ENCODE results near the gene HOXB7.

HOXB7 gene

GRCh38 chr17:48636177-48637018 is 25.6 kb upstream of the HOXB7 start:
- peak; percentile 44 for DNase-seq

- no peak for DNase-seq
These were observed 23.8 kb upstream of the HOXB7 start for GRCh38 chr17:48634493-48635208.

DNA sequence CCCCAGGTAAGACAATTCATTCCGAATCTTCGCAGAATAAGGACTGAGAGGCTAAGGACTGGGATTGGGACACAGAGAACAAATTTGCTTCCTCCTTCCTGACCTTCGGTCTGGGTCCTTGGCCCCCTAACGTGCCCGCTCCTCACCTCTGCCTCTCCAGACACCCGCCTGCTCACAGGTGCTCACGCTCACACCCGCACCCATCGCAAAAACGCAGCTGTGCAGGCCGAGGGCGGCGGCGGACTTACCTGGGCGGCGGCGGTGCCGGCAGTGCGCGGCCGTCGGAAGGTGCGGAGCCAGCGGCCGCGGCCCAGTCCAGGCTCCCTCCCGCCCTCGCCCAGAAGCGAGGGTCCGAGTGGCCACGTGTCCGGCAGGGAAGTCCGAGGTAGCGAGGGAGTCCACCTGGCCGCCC is 22.5 kb upstream of the HOXB7 start:
- no peak for DNase-seq

- DNase-seq = no peak
These were observed 21.9 kb upstream of the HOXB7 start for GRCh38 chr17:48632579-48633265.

DNA sequence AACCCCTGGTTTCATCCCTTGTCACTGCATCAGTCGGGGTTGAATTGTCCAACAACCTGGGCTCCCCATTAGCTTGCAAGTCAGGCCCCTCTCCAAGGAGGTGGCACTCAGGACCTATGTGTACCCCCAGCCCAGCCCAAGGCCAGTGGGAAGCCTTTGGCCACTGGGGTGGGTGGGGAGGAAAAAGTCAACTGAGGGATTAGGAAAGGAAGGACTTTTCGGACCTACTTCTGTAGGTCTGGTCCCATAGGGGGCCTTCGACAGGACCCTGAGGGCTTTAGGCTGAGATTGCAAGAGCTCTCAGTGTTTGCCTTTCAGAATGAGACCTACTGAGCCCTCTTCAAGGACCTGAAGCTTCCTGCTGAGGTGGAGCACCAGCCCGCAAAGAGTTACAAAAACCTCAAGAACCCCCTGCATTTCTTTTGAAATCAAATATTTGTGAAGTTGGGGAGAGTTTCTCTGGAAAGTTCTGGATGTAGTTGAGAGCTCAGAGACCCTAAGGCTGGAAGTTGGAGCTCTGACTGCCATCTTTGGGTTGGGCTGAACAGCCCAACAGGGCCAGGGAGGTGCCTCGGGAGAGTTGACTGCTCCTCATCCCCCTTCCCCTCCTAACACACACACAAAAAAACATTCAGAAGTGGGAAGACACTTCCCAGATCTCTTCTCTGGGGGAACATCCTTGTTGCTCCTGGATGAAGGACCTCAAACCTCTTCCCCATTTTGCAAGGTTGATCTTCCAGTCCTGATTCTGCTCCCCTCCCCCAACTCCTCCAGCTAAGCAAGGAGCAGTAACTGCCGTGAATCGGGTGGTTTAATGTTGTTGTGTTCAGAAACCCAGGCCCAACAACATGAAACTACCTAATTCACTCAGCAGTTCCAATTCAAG is 21.1 kb upstream of the HOXB7 start:
- no peak for DNase-seq

DNA sequence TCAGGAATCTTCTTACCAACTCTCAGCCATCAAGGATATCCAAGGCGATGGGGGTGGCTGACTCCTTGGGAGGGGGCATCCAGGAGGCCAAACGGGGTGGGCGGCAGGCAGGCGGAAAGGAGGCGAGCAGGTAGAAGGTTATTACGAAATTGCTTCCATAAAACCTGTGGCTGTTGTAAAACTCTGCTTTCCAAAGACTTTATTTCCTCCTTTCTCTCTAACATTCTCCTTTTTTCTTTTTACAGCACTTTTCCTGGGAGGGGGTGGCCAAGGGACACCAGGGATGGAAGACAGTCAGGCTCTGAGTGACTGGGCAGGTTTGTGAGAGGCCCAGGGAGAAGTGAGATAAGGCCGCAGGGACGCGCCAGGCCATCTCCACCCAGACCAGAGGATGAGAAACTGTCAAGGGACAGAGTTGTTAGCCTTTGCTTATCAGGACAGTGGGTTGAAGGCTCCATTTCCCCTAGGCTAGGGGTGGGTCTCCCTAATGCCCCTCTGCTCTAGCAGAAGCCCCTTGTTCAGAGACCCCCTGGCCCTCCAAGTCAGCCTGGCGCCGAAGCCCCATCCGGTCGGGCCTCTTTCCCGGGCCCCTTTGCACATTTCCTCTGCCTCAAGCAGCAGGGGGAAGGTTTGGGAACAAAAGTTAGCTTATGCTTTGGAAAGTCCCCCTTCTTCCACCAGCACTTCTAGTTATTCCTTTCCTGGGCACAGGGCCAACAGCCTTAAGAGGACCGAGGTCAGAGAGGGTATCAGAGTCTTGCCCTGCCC is 20.3 kb upstream of the HOXB7 start:
- no peak for DNase-seq

- no peak for DNase-seq
These were observed 19.4 kb upstream of the HOXB7 start for GRCh38 chr17:48630009-48630924.

- DNase-seq = no peak
These were observed 18.6 kb upstream of the HOXB7 start for GRCh38 chr17:48629411-48629759.

DNA sequence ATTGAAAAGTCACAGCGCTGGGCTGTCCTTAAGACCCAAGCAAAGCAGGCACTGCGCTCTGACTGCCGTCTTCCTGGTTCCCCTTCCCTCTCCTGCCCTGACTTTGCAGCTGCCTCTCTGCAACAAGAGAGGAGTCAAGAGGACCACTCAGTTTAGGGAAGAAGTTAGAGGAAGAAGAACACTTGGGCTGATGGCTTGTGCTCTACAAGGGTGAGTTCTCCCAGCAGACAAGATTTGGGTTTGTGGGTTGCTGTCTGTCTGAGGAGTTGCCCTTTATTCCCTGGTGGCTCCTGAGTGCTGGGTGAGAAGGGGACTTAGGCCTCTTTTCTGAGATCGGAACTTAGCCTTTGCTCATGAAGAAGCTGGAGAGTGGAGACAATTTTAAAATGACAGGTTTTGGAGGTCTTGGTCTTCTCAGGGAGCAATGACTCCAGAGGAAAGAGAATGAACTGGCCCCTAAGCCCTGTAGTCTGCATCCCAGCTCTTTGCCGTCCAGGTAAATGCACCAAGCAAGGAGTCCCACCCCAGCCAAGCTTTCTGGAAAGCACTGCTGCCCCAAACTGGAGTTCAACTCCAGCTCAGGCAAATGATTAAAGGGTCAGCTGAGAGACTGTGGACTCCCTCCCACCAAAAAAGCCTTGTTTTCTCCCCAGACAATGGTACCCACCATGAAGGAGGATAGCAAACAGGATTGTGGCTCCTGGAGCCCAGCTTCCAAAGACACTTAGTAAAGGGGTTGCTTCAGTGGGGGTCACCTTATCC is 18.0 kb upstream of the HOXB7 start:
- DNase-seq = no peak

GRCh38 chr17:48627623-48628521 is 17.1 kb upstream of the HOXB7 start:
- no peak for DNase-seq

DNA sequence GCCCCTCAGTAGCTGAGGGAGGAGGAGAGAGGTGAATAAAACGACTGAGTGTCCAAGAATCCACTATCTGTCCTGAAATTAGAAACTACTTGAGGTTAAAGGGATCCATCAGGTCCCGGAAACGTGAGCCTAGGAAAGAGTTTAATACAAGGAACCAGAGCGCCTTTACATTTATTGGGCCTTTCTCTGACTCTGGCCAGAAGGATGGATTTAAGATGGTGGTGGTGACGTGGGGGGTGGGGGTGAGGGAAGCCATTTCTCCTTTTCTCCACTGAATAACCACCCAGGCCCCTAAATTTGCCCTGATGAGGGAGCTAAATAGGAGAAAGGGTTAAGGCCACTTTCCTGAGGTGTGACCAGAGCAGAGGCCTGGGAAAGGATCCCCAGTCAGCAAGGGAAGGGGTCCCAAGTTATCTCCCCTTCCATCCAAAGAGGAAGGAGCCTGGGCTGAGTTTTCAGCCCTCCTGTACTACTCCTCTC is 16.3 kb upstream of the HOXB7 start:
- no peak for DNase-seq

DNA sequence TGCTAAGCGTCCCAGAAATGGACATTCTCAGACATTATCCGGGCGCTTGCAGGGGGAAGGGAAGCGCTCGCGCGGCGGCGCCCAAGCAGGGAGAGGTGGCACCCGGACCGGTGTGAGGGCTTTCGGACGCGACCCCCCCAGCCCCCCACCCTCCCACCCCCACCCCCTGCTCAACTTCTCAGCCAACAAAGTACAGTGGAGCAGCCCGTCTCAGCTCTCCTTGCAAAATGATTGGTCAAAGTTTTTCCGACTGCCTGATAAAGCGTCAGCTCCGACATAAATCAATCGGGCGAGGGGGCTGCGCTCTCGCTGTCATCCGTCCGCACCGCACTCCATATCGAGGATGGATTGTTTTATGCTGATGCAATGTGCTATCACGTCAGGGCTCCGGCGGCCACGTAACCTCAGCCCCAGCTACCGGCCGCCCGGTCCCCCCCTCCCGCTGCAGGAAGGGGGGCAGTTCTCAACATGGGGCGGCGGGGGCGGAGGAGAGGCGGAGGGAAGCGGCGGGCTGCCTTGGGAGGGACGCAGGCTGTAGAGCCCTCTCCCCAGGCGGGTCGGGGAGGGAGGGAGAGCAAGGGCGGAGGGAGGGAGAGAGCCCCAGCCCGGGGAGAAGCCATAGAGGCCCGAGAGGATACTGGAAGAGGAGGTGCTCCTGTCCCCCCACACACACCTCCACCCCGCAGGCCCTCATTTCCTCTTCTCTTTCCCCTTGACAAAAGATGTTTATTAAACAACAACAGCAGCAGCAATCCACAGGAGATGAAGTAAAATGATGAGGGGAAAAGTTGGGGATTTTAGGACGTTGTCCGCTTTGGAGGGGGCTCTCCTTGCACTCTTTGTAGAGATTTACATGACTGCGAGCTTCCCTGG is 15.7 kb upstream of the HOXB7 start, which contains the start of gene HOXB9:
HOXB9 (minus strand) TSS at position 114 of the 873 bp plus-strand sequence; CDS start at position 25, 89 bp downstream.
- peak; percentile 34 for DNase-seq

GRCh38 chr17:48625495-48626244 is 14.9 kb upstream of the HOXB7 start:
- DNase-seq = peak; percentile 10

GRCh38 chr17:48624544-48625494 is 14.0 kb upstream of the HOXB7 start:
- no peak for DNase-seq

GRCh38 chr17:48624118-48624517 is 13.3 kb upstream of the HOXB7 start:
- DNase-seq = no peak

DNA sequence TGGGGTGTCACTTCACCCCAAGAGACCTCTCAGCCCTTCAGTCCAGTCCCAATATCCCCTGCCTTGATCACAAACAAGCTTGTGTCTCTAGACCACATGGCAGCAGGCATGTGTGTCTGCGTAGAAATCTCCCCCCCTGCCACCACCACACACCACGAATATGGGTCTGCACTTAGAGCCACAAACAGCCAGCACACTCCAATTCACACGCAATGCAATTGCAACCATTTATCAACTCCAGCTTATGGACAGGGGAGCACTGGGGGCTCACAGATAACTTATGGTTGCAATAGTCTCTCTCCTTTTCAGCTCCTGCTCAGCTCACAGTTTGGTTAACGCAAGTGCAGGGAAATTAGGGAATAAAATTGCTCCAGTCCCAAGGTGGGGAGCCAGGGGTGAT is 12.8 kb upstream of the HOXB7 start:
- DNase-seq = no peak

All from CD4-positive, alpha-beta T cell treated with Interferon gamma for 1 hour (primary cell).